Stomach (tissue), 9 donors: ENCODE data around the gene RIMKLB. TPM values are rescaled to one million over a fixed set of nuclear protein-coding genes. Genes with fewer than 3 reads are reported as not detected.
"Not testable (repeated sequence)": the region's sequence is repeated elsewhere in the genome, so short reads cannot be mapped to it uniquely, and the experiment has no call there.

Experiments
- DNase-seq, 2 donors: peaks; one replicate each; pipeline versions ENCODE4 v3.0.0 to v3.0.0-alpha.2; 2013 to 2019
- H3K27ac ChIP-seq, 5 donors: fragments of 200-600 bp in 4 of 5; sonication (generic) in 4 of 5; one replicate each; pipeline ENCODE4 v1.5.1; 2013 to 2019; ENCODE audit warnings: mild to moderate bottlenecking in 1 of 5, moderate library complexity in 1 of 5
- H3K27me3 ChIP-seq, 3 donors: fragments of 200-600 bp; sonication (generic); one replicate each; pipeline ENCODE4 v1.5.1; 2017 to 2019; ENCODE audit warnings: mixed run types in 1 of 3
- H3K36me3 ChIP-seq, 4 donors: fragments of 200-600 bp; sonication (generic); 1 replicate in 3 of 4; 2 replicates in 1 of 4; pipeline ENCODE4 v1.5.1; 2016 to 2019
- H3K4me1 ChIP-seq, 4 donors: fragments of 200-600 bp; sonication (generic); one replicate each; pipeline ENCODE4 v1.5.1; 2016 to 2019
- H3K4me3 ChIP-seq, 4 donors: fragments of 200-600 bp; sonication (generic) in 3 of 4; one replicate each; pipeline ENCODE4 v1.5.1; 2016 to 2019; ENCODE audit warnings: mild to moderate bottlenecking in 1 of 4
- H3K9me3 ChIP-seq, 4 donors: fragments of 200-600 bp; sonication (generic); one replicate each; pipeline ENCODE4 v1.5.1; 2016 to 2019
- EP300 ChIP-seq: sonication (generic); formaldehyde crosslinking; IDR thresholded peaks from one replicate; pipeline ENCODE4 v1.6.1; 2017; ENCODE audit warnings: antibody characterized with exemption
- POLR2A ChIP-seq, 4 donors: fragments of 450-650 bp; IDR thresholded peaks; one replicate each; pipeline ENCODE4 v1.6.1; 2016; ENCODE audit warnings: antibody characterized with exemption in 4 of 4, control low read depth in 2 of 4, mild to moderate bottlenecking in 1 of 4, moderate library complexity in 1 of 4
- POLR2AphosphoS5 ChIP-seq, 3 donors: sonication (generic); formaldehyde crosslinking; IDR thresholded peaks; one replicate each; pipeline ENCODE4 v1.6.1; 2016; ENCODE audit warnings: antibody characterized with exemption in 3 of 3
- WGBS, 5 donors: extraction: QIAGEN DNeasy Blood & Tissue Kit in 3 of 5; methylation state at CpG; one replicate each; pipeline versions ENCODE4 v1.1.5 to v1.1.7; 2013 to 2018; 5-methylcytosine and 5-hydroxymethylcytosine counted together
- intact Hi-C: fragments of 100-400 bp; cut with DNase I; formaldehyde crosslinking; loops from one replicate; pipeline ENCODE4 v1.15.1; 2023; ENCODE audit warnings: low total_unique reads
- polyA plus RNA-seq, 3 donors: library from polyadenylated mRNA; stranded (reverse); fragments of 200-250 nt; gene quantifications; one replicate each; pipeline ENCODE4 v1.2.3, GENCODE V29; 2013
- total RNA-seq, 5 donors: library from RNA; depleted of rRNA; stranded (reverse); fragments of >200 nt; gene quantifications; one replicate each; pipeline versions ENCODE4 v1.1.0 to v1.2.3, GENCODE V29; 2014 to 2016
- TF ChIP-seq, protein P1 (sequence below), 7 experiments: fragments of 450-650 bp in 4 of 7; fragments of 200-600 bp in 3 of 7; sonication (generic) in 3 of 7; IDR thresholded peaks; one replicate each; pipeline ENCODE4 v1.5.1; 2016 to 2019; ENCODE audit warnings: antibody characterized with exemption in 7 of 7, control low read depth in 2 of 7, mild to moderate bottlenecking in 1 of 7
- donor health status: healthy with polysubstance abuse.
- donor health status: Bipolar disorder and iron deficiency.
- donor health status: healthy.

RIMKLB gene
- total and polyA plus RNA-seq, 8 donors = 3.2 to 78.0 (median 24.1) TPM

DNA sequence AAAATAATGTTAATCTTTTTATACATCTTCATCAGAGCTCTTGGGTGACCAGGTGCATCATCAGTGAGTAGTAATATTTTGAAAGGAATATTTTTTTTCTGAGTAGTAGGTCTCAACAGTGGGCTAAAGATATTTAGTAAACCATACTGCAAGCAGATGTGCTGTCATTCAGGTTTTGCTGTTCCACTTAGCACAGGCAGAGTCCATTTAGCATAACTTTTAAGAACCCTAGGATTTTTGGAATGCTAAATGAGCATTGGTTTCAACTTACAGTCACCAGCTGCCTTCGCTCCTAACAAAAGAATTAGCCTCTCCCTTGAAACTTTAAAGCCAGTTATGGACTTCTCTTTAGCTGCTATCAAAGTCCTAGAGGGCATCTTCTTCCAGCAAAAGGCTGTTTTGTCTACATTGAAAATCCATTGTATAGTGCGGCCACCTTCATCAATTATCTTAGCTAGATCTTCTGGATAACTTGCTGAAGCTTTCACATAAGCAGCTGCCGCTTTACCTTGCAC lies 24.6 kb downstream of the RIMKLB start:
- TF ChIP-seq POLR2A (IDR thresholded peaks at IDR 0.05) (no peak), POLR2AphosphoS5 (IDR thresholded peaks at IDR 0.05) (no peak), EP300 (no peak)
- TF ChIP-seq, protein P1, sequence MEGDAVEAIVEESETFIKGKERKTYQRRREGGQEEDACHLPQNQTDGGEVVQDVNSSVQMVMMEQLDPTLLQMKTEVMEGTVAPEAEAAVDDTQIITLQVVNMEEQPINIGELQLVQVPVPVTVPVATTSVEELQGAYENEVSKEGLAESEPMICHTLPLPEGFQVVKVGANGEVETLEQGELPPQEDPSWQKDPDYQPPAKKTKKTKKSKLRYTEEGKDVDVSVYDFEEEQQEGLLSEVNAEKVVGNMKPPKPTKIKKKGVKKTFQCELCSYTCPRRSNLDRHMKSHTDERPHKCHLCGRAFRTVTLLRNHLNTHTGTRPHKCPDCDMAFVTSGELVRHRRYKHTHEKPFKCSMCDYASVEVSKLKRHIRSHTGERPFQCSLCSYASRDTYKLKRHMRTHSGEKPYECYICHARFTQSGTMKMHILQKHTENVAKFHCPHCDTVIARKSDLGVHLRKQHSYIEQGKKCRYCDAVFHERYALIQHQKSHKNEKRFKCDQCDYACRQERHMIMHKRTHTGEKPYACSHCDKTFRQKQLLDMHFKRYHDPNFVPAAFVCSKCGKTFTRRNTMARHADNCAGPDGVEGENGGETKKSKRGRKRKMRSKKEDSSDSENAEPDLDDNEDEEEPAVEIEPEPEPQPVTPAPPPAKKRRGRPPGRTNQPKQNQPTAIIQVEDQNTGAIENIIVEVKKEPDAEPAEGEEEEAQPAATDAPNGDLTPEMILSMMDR (IDR thresholded peaks at IDR 0.05) = no peak
- H3K4me3 ChIP-seq = no peak overlapping the region
- WGBS, 5 donors = 86 to 100% (median 92%) methylated on average over 3 of the region's 3 CpGs
- no peaks in the 10 kb centered on the region for H3K27me3 ChIP-seq
- H3K4me1 ChIP-seq = no peaks in the 10 kb centered on the region
- peaks cover 0 to 59% (median 13%) of the 10 kb centered on the region in 4 donors for H3K36me3 ChIP-seq
- H3K27ac ChIP-seq = no peak overlapping the region
- H3K9me3 ChIP-seq = no peaks in the 10 kb centered on the region
- intact Hi-C loops = no loop called here
- no peak for DNase-seq

DNA sequence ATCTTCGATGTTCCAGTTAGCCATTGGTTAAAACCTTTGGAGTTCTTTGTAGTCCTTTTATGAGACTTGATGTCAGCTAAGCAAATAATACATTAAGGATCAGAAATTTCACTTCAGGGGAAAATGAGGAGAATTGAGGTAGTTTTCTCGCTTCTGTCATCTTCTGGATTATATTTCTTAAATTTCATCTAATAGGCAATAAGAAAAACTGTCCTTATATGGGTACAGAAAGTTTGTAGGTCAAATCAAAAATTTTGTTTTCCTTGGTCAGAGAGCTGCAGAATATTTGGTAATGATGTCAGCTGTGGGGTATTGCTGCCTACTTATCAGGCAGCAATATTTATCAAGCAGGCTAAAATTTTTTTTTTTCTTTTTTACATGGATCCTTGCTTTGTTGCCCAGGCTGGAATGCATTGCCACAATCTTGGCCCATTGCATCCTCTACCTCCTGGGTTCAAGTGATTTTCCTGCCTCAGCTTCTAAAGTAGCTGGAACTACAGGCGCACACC lies 37.1 kb downstream of the RIMKLB start:
- no peaks in the 10 kb centered on the region for H3K9me3 ChIP-seq
- 77 to 90% (median 87%) methylated on average over 3 of the region's 3 CpGs for WGBS, 5 donors
- intact Hi-C loops = no loop called here
- TF ChIP-seq POLR2AphosphoS5 (IDR thresholded peaks at IDR 0.05) (no peak), POLR2A (IDR thresholded peaks at IDR 0.05) (no peak)
- H3K36me3 ChIP-seq = peaks cover 0 to 3% (median 1%) of the 10 kb centered on the region in 4 donors
- peak overlapping the region in 2 of 5 donors; percentile 24 to 37 for H3K27ac ChIP-seq
- H3K4me3 ChIP-seq = no peak overlapping the region
- peaks cover 0 to 34% (median 10%) of the 10 kb centered on the region in 4 donors for H3K4me1 ChIP-seq
- no peak for DNase-seq
- H3K27me3 ChIP-seq = no peaks in the 10 kb centered on the region

DNA sequence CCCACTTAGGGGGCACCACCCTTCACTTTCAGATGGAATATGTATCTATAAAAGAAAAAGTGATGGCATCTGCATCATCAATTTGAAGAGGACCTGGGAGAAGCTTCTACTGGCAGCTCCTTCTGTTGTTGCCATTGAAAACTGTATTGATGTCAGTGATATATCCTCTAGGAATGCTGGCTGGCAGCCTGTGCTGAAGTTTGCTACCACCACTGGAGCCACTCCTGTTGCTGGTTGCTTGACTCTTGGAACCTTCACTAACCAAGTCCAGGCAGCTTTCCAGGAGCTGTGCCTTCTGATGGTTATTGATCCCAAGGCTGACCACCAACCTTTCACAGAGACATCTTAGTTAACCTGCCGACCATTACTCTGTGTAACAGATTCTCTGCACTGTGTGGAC lies 44.7 kb downstream of the RIMKLB start:
- WGBS, 5 donors = 87 to 100% (median 93%) methylated on average over 1 of the region's 1 CpG
- no peak for DNase-seq
- TF ChIP-seq POLR2A (IDR thresholded peaks at IDR 0.05) (no peak), POLR2AphosphoS5 (IDR thresholded peaks at IDR 0.05) (no peak), EP300 (no peak)
- TF ChIP-seq, protein P1 (IDR thresholded peaks at IDR 0.05) = no peak

DNA sequence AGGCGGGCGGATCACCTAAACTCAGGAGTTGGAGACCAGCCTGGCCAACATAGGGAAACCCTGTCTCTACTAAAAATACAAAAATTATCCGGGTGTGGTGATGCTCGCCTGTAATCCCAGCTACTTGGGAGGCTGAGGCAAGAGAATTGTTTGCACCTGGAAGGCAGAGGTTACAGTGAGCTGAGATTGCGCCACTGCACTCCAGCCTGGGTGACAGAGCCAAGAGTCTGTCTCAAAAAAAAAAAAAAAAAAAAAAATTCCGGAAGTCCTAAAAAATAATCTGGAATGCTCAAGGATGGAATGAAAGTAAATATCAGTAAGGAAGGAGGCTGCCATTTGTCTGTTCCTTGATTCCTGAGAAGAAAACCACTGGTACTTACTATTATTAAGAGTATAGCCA lies 45.3 kb downstream of the RIMKLB start:
- DNase-seq = not testable (repeated sequence)

More for the DNA sequence above, 44.7 kb downstream of the RIMKLB start:
- no peaks in the 10 kb centered on the region for H3K9me3 ChIP-seq
- no peaks in the 10 kb centered on the region for H3K27me3 ChIP-seq
- no peak overlapping the region for H3K4me3 ChIP-seq
- H3K4me1 ChIP-seq = peaks cover 0 to 7% (median 0%) of the 10 kb centered on the region in 4 donors
- intact Hi-C loops = no loop called here
- H3K36me3 ChIP-seq = peaks cover 0 to 8% (median 3%) of the 10 kb centered on the region in 4 donors
- no peak overlapping the region for H3K27ac ChIP-seq

DNA sequence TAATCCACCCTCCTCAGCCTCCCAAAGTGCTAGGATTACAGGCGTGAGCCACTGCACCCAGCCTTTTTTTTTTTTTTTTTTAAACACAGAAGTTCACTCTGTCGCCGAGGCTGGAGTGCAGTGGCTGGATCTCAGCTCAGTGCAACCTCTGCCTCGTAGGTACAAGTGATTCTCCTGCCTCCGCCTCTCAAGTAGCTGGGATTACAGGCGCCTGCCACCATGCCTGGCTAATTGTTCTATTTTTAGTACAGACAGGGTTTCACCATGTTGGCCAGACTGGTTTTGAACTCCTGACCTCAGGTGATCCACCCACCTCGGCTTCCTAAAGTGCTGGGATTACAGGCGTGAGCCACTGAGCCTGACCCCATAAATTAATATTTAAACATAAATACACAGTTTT lies 47.8 kb downstream of the RIMKLB start:
- WGBS, 5 donors = 76 to 86% (median 81%) methylated on average over 6 to 8 of the region's 8 CpGs
- intact Hi-C loops, H3K27me3 ChIP-seq, H3K27ac ChIP-seq, H3K4me1 ChIP-seq, H3K4me3 ChIP-seq, H3K9me3 ChIP-seq, DNase-seq: not testable (repeated sequence)
- peaks cover 0 to 13% (median 9%) of the 10 kb centered on the region in 4 donors for H3K36me3 ChIP-seq

More for the DNA sequence above, 45.3 kb downstream of the RIMKLB start:
- 89 to 93% (median 91%) methylated on average over 6 of the region's 6 CpGs for WGBS, 5 donors
- H3K9me3 ChIP-seq, H3K27me3 ChIP-seq, H3K4me1 ChIP-seq, intact Hi-C loops, H3K36me3 ChIP-seq, H3K4me3 ChIP-seq, H3K27ac ChIP-seq: not testable (repeated sequence)

DNA sequence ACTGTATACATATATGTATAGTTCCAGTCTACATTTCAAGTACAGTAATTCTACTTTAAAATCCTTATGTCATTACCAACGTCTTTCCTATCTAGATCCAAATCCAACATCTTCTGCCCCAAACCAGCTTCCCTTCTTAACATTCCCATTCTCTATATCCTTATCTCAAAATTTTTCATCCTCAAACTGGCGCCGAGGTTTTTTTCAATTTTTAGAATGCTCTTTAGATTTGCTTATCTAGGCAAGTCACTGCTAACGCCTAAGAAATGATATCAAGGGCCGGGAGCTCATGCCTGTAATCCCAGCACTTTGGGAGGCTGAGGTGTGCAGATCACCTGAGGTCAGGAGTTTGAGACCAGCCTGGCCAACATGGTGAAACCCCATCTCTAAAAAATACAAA lies 48.3 kb downstream of the RIMKLB start:
- TF ChIP-seq POLR2A (IDR thresholded peaks at IDR 0.05) (no peak), EP300 (no peak)
- 53 to 80% (median 74%) methylated on average over 5 of the region's 5 CpGs for WGBS, 5 donors

DNA sequence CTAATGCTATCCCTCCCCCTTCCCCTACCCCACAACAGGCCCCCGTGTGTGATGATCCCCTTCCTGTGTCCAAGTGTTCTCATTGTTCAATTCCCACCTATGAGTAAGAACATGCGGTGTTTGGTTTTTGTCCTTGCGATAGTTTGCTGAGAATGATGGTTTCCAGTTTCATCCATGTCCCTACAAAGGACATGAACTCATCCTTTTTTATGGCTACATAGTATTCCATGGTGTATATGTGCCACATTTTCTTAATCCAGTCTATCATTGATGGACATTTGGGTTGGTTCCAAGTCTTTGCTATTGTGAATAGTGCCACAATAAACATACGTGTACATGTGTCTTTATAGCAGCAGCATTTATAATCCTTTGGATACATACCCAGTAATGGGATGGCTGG lies 62.3 kb downstream of the RIMKLB start:
- DNase-seq, H3K27ac ChIP-seq, H3K4me1 ChIP-seq, H3K4me3 ChIP-seq, H3K27me3 ChIP-seq, H3K9me3 ChIP-seq, intact Hi-C loops: not testable (repeated sequence)
- 91 to 99% (median 95%) methylated on average over 4 of the region's 4 CpGs for WGBS, 5 donors
- H3K36me3 ChIP-seq = peaks cover 0 to 44% (median 31%) of the 10 kb centered on the region in 4 donors

More for the DNA sequence above, 48.3 kb downstream of the RIMKLB start:
- Histone ChIP-seq H3K4me1 (peaks cover 0 to 7% (median 0%) of the 10 kb centered on the region in 4 donors), H3K4me3 (no peak overlapping the region), H3K27me3 (no peaks in the 10 kb centered on the region), H3K9me3 (no peaks in the 10 kb centered on the region), H3K36me3 (peaks cover 0 to 16% (median 12%) of the 10 kb centered on the region in 4 donors), H3K27ac (no peak overlapping the region)
- no peak for DNase-seq
- intact Hi-C loops = no loop called here

DNA sequence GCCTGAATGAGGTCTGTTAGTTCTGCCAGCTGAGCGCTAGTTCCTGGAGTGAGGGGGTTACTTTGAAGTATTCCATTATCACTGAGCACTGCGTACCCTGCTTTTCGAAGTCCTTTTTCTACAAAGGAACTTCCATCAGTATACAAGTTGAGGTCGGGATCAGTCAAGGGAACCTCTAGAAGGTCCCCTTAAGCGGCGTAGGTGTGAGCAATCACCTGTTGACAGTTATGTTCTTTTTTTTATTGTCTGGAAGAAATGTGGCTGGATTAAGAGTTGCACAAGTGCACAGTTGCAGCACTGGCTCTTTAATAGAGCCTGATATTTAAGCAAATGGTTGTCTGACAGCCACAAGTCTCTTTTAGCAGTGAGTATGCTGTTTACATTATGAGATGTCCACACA lies 64.9 kb downstream of the RIMKLB start:
- 87 to 94% (median 91%) methylated on average over 6 of the region's 6 CpGs for WGBS, 5 donors
- peaks cover 0 to 29% (median 15%) of the 10 kb centered on the region in 4 donors for H3K36me3 ChIP-seq
- H3K27me3 ChIP-seq, H3K9me3 ChIP-seq, DNase-seq, H3K4me3 ChIP-seq, H3K27ac ChIP-seq, H3K4me1 ChIP-seq, intact Hi-C loops: not testable (repeated sequence)

DNA sequence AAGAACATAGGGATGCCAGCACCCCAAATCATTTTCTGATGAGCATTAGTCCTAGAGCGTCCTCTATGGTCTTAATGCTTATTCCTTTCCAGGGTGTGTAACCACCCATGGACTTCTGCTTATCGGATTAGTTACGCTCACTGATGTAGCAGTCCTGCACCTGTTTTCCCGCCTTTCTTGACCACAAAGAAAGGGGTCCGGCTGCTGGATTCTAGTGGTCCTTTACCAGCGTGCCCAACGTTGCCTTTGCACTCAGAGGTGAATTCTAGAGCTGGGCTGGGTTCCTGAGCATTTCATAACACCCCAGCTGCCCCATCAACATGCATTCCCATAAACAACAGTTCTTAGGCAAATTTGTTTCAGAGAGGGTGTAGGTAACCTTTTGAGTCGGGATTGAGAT lies 68.3 kb downstream of the RIMKLB start:
- DNase-seq = not testable (repeated sequence)
- 91 to 96% (median 94%) methylated on average over 8 of the region's 8 CpGs for WGBS, 5 donors

More for the DNA sequence above, 68.3 kb downstream of the RIMKLB start:
- H3K27ac ChIP-seq, H3K27me3 ChIP-seq, H3K9me3 ChIP-seq, H3K4me1 ChIP-seq, H3K4me3 ChIP-seq, intact Hi-C loops: not testable (repeated sequence)
- peaks cover 0 to 20% (median 12%) of the 10 kb centered on the region in 4 donors for H3K36me3 ChIP-seq
